Trophoblast cell (in vitro differentiated cells and primary cell): ENCODE data around the gene SLC35A2.

Source experiments
- DNase-seq, 2 donors: peaks; one replicate each; pipeline ENCODE4 v3.0.0-alpha.2; 2016
- H2AFZ ChIP-seq: 2 replicates; pipeline ENCODE4 v1.6.1; 2013; ENCODE audit warnings: low read length, moderate library complexity, mild to moderate bottlenecking; ENCODE audit not compliant: insufficient read depth, poor library complexity
- H2AK5ac ChIP-seq: 2 replicates; pipeline ENCODE4 v1.6.1; 2013; ENCODE audit warnings: mild to moderate bottlenecking, low read length
- H2BK120ac ChIP-seq: 2 replicates; pipeline ENCODE4 v1.6.1; 2013; ENCODE audit warnings: low read length, mild to moderate bottlenecking, moderate library complexity; ENCODE audit not compliant: insufficient read depth, poor library complexity
- H2BK12ac ChIP-seq: 2 replicates; pipeline ENCODE4 v1.6.1; 2013; ENCODE audit warnings: mild to moderate bottlenecking, low read length, moderate library complexity
- H2BK5ac ChIP-seq: 2 replicates; pipeline ENCODE4 v1.6.1; 2013; ENCODE audit warnings: low read length, low read depth, moderate library complexity, mild to moderate bottlenecking; ENCODE audit not compliant: poor library complexity
- H3K14ac ChIP-seq: 2 replicates; pipeline ENCODE4 v1.6.1; 2013; ENCODE audit warnings: mild to moderate bottlenecking, low read length
- H3K18ac ChIP-seq: 2 replicates; pipeline ENCODE4 v1.6.1; 2013; ENCODE audit warnings: mild to moderate bottlenecking, low read length
- H3K23ac ChIP-seq: 2 replicates; pipeline ENCODE4 v1.6.1; 2013; ENCODE audit warnings: low read length
- H3K27ac ChIP-seq: 2 replicates; pipeline ENCODE4 v1.5.1; 2013; ENCODE audit warnings: low read depth, mild to moderate bottlenecking, inconsistent platforms, low read length, moderate library complexity
- H3K27me3 ChIP-seq: 2 replicates; pipeline ENCODE4 v1.6.1; 2013; ENCODE audit warnings: inconsistent platforms, mild to moderate bottlenecking, low read length, moderate library complexity; ENCODE audit not compliant: insufficient read depth
- H3K36me3 ChIP-seq, 2 experiments: 1 replicate in 1 of 2; 2 replicates in 1 of 2; pipeline ENCODE4 v1.6.1; 2013; ENCODE audit warnings: low read length in 2 of 2, mild to moderate bottlenecking in 2 of 2, moderate library complexity in 1 of 2; ENCODE audit not compliant: insufficient read depth in 2 of 2, control insufficient read depth in 1 of 2
- H3K4ac ChIP-seq: 2 replicates; pipeline ENCODE4 v1.6.1; 2013; ENCODE audit warnings: low read depth, mild to moderate bottlenecking, low read length, moderate library complexity
- H3K4me1 ChIP-seq, 2 experiments: 1 replicate in 1 of 2; 2 replicates in 1 of 2; pipeline ENCODE4 v1.6.1; 2013; ENCODE audit warnings: low read length in 2 of 2, mild to moderate bottlenecking in 2 of 2, moderate library complexity in 1 of 2; ENCODE audit not compliant: insufficient read depth in 2 of 2, control insufficient read depth in 1 of 2
- H3K4me2 ChIP-seq: 2 replicates; pipeline ENCODE4 v1.6.1; 2013; ENCODE audit warnings: inconsistent platforms, mild to moderate bottlenecking, low read length, moderate library complexity
- H3K4me3 ChIP-seq: 2 replicates; pipeline ENCODE4 v1.5.1; 2013; ENCODE audit warnings: mild to moderate bottlenecking, low read depth, low read length, inconsistent platforms
- H3K79me1 ChIP-seq: one replicate; pipeline ENCODE4 v1.6.1; 2013; ENCODE audit warnings: low read length
- H3K79me2 ChIP-seq: 2 replicates; pipeline ENCODE4 v1.6.1; 2013; ENCODE audit warnings: low read length, mild to moderate bottlenecking; ENCODE audit not compliant: control insufficient read depth, insufficient read depth, poor library complexity
- H3K9ac ChIP-seq: 2 replicates; pipeline ENCODE4 v1.6.1; 2013; ENCODE audit warnings: mild to moderate bottlenecking, low read length
- H3K9me3 ChIP-seq: 2 replicates; pipeline ENCODE4 v1.6.1; 2013; ENCODE audit warnings: low read depth, mild to moderate bottlenecking, control low read depth, inconsistent platforms, low read length; ENCODE audit not compliant: insufficient read depth
- H4K12ac ChIP-seq: 2 replicates; pipeline ENCODE4 v1.6.1; 2013; ENCODE audit warnings: low read depth, mild to moderate bottlenecking, low read length, moderate library complexity
- H4K8ac ChIP-seq: 2 replicates; pipeline ENCODE4 v1.6.1; 2013; ENCODE audit warnings: low read depth, mild to moderate bottlenecking, low read length, moderate library complexity
- H4K91ac ChIP-seq: one replicate; pipeline ENCODE4 v1.6.1; 2013; ENCODE audit warnings: low read depth, mild to moderate bottlenecking, low read length, moderate library complexity
- WGBS: extraction: QIAGEN DNeasy Blood & Tissue Kit; methylation state at CpG from one replicate; pipeline ENCODE4 v1.1.7; 2013; ENCODE audit warnings: missing lambda C conversion rate; ENCODE audit not compliant: insufficient read length, insufficient coverage; ENCODE audit errors: extremely low coverage; 5-methylcytosine and 5-hydroxymethylcytosine counted together

Gene SLC35A2

DNA sequence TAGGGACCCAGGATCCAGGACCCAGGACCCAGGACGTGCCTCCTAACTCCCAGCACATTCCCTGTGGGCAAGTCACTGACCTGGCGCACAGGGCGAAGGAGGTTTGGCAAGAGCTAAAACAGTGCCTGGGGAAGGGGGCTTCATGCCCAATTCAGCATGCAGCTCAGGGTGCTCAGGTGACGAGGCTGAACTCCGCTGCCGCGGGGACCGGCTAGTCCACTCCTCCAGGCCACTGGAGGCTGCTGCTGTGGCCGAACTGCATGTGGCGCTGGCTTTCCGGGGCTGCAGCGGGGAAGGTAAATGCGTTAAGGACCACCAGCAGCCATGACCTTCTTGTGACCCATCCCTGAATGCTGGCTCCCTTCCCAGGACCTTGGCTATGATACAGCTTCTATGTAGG, 12.3 kb upstream of the SLC35A2 start:
- Histone ChIP-seq H2BK12ac (no peak overlapping the region), H3K9me3 (no peaks in the 10 kb centered on the region), H3K23ac (no peak overlapping the region), H3K4me2 (no peak overlapping the region), H2BK120ac (no peak overlapping the region), H3K27ac (no peak overlapping the region), H3K4me1 (peaks cover 0 to 4% of the 10 kb centered on the region in 2 experiments), H4K8ac (no peak overlapping the region), H3K79me2 (no peaks in the 10 kb centered on the region), H3K14ac (no peak overlapping the region), H2AFZ (no peak overlapping the region), H2BK5ac (no peak overlapping the region), H3K4ac (no peak overlapping the region), H4K12ac (no peak overlapping the region), H3K4me3 (no peak overlapping the region), H2AK5ac (no peak overlapping the region), H3K36me3 (peaks cover 35 to 40% of the 10 kb centered on the region in 2 experiments), H3K9ac (no peak overlapping the region), H4K91ac (no peak overlapping the region), H3K18ac (no peak overlapping the region), H3K79me1 (no peaks in the 10 kb centered on the region), H3K27me3 (no peaks in the 10 kb centered on the region)
- no CpG with 5 or more reads among the region's 13 CpGs for WGBS
- DNase-seq: no peak

DNA sequence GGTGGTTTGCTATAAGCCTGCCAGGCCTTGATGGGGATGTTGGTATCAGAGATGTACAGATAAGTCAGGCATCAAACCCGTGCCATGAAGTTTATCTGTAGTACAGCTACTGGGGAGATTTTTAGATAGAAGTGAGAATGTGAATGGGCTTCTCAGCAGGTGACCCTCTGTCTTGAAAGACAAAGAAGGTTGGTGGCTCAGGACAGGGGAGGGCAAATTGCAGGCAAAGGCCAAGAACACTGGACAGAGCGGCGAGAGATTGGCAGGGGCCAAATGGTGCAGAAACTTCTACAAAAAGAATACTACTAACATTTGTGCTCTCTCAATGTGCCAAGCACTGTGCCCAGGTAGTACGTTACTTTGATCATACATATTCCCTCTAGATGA, 9.3 kb upstream of the SLC35A2 start:
- no peaks in the 10 kb centered on the region for H3K27me3 ChIP-seq

DNA sequence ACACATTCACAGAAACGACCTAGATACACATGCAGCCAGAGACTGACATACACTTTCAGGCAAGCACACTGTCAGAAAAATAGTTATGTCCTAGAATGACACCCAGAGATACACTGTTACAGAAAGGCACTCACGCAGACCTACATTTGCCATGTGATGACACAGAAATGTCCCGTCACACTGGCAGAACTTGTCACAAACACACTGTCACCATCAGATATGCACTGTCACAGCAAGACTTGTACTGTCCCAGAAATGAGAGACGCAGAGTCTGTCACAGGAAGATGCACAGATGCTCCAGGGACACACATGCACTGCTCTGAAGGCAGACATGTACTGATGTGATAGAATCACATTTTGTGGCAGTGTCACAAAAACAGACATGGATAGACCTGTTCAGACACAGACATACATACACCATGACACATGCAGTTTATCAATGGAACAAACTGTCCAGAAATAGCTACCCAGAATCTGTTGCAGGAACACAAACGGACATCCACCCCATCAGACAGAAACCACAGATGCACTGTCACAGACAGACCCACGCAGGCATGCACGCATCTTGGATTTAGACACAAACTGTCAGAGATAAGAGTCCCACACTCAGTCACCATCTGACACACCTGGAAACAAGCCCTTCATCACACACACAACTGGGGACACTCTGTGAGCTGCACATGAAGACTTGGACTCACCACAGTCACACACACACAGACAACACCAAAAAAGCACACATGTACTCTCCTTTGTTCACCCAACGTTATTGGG, 8.7 kb upstream of the SLC35A2 start:
- no peak overlapping the region for H4K12ac ChIP-seq
- no peak overlapping the region for H3K14ac ChIP-seq
- no peak overlapping the region for H3K23ac ChIP-seq
- WGBS: no CpG with 5 or more reads among the region's 8 CpGs
- no peak overlapping the region for H3K18ac ChIP-seq
- peaks cover 25 to 28% of the 10 kb centered on the region in 2 experiments for H3K36me3 ChIP-seq
- H2BK12ac ChIP-seq: no peak overlapping the region
- no peak overlapping the region for H2AFZ ChIP-seq
- H2BK120ac ChIP-seq: no peak overlapping the region
- no peak overlapping the region for H3K9ac ChIP-seq
- H3K4me2 ChIP-seq: peak overlapping the region; percentile 81
- H3K27me3 ChIP-seq: no peaks in the 10 kb centered on the region
- no peak overlapping the region for H3K4me3 ChIP-seq
- H3K27ac ChIP-seq: no peak overlapping the region
- no peaks in the 10 kb centered on the region for H3K79me2 ChIP-seq
- no peak overlapping the region for H4K91ac ChIP-seq
- H3K4me1 ChIP-seq: peaks cover 5 to 14% of the 10 kb centered on the region in 2 experiments
- H3K9me3 ChIP-seq: no peaks in the 10 kb centered on the region
- no peak overlapping the region for H2BK5ac ChIP-seq
- H3K79me1 ChIP-seq: no peaks in the 10 kb centered on the region
- no peak for DNase-seq
- no peak overlapping the region for H2AK5ac ChIP-seq
- no peak overlapping the region for H4K8ac ChIP-seq
- no peak overlapping the region for H3K4ac ChIP-seq

More for the DNA sequence above, 9.3 kb upstream of the SLC35A2 start:
- no peak overlapping the region for H4K12ac ChIP-seq
- no peak for DNase-seq
- no peak overlapping the region for H2BK5ac ChIP-seq
- H2AFZ ChIP-seq: no peak overlapping the region
- H3K36me3 ChIP-seq: peaks cover 30 to 32% of the 10 kb centered on the region in 2 experiments
- H3K27ac ChIP-seq: no peak overlapping the region
- H3K4ac ChIP-seq: no peak overlapping the region
- no peak overlapping the region for H3K14ac ChIP-seq
- no peak overlapping the region for H2BK12ac ChIP-seq
- H4K8ac ChIP-seq: no peak overlapping the region
- H3K23ac ChIP-seq: no peak overlapping the region
- H2BK120ac ChIP-seq: no peak overlapping the region
- no peaks in the 10 kb centered on the region for H3K9me3 ChIP-seq
- H3K79me1 ChIP-seq: no peaks in the 10 kb centered on the region
- no peak overlapping the region for H3K4me2 ChIP-seq
- no peak overlapping the region for H3K9ac ChIP-seq
- H3K4me1 ChIP-seq: peaks cover 5 to 14% of the 10 kb centered on the region in 2 experiments
- no peak overlapping the region for H3K18ac ChIP-seq
- H3K4me3 ChIP-seq: no peak overlapping the region
- WGBS: no CpG with 5 or more reads among the region's 4 CpGs
- H2AK5ac ChIP-seq: no peak overlapping the region
- H4K91ac ChIP-seq: no peak overlapping the region
- no peaks in the 10 kb centered on the region for H3K79me2 ChIP-seq

DNA sequence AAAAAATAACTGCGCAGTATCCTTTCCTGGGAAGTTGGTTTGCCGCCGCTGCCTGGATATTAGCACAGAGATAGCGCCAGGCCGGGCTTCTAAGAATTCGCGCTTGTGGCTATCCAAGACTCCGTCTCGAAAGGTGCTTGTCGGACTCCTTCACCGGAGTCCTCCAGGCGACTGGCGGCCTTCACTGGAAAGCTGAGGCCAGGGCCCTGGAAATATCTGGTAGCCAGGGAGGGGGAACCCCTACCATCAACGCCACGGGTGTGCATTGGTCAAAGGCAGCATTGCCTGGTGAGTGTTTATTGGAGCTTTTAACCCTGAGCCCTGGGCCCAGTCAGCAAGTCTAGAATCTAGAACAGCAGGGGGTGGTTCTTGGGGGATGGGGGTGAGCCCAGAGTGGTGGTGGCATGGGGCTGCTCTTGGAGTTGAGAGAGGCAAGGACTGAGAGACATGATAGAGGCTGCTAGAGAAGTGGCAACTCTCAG, 8.0 kb upstream of the SLC35A2 start:
- Histone ChIP-seq H3K79me2 (no peaks in the 10 kb centered on the region), H3K9ac (no peak overlapping the region), H3K36me3 (peaks cover 23 to 26% of the 10 kb centered on the region in 2 experiments), H4K8ac (no peak overlapping the region), H2AK5ac (no peak overlapping the region), H3K27ac (peak overlapping the region; percentile 33), H3K9me3 (no peaks in the 10 kb centered on the region), H2BK12ac (no peak overlapping the region), H2BK120ac (no peak overlapping the region), H3K4me3 (no peak overlapping the region), H3K18ac (no peak overlapping the region), H4K12ac (no peak overlapping the region), H3K79me1 (no peaks in the 10 kb centered on the region), H3K4me1 (peaks cover 5 to 14% of the 10 kb centered on the region in 2 experiments), H2BK5ac (no peak overlapping the region), H3K23ac (no peak overlapping the region), H2AFZ (no peak overlapping the region), H3K4ac (no peak overlapping the region), H3K27me3 (no peaks in the 10 kb centered on the region), H3K4me2 (peak overlapping the region; percentile 81), H4K91ac (no peak overlapping the region), H3K14ac (no peak overlapping the region)
- no peak for DNase-seq
- no CpG with 5 or more reads among the region's 15 CpGs for WGBS
